ENCODE data around the gene IQCN.
A peak's percentile ranks its signal among the peaks of the same experiment; 100 is the strongest.

IQCN gene

DNA sequence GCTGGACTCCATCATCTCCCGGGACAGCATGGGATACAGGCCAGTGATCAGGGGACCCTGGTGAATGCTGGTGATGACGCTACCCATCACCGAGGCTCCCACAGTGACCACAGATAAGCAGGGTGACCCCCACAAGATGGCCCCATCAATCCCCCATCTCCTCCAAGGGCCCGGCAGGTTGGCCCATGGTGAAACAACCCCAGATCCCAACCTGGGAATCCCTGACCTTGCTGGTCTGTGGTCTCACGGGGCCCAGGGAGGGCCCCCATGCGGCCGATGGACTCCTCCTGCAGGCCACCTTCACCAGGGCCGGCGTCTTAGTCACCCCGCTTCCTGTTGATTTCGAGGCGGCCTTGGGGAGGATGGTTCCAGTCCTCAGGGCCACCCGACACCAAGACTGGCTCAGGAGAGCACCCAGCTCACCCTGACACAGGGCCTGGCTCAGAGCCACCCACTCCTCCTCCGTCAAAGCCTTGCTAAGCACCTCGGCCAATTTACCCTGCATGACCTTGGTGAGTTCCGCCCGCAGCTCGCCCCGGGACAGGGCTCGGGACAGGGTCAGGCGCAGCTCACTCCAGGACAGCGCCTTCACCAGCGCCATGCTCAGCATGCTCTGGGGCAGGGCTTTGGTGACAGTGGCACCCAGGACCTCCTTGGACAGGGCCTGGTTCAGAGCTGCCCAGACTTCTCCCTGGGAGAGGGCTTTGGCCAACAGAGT, 10.0 kb downstream of the IQCN start:
- no peak for DNase-seq

DNA sequence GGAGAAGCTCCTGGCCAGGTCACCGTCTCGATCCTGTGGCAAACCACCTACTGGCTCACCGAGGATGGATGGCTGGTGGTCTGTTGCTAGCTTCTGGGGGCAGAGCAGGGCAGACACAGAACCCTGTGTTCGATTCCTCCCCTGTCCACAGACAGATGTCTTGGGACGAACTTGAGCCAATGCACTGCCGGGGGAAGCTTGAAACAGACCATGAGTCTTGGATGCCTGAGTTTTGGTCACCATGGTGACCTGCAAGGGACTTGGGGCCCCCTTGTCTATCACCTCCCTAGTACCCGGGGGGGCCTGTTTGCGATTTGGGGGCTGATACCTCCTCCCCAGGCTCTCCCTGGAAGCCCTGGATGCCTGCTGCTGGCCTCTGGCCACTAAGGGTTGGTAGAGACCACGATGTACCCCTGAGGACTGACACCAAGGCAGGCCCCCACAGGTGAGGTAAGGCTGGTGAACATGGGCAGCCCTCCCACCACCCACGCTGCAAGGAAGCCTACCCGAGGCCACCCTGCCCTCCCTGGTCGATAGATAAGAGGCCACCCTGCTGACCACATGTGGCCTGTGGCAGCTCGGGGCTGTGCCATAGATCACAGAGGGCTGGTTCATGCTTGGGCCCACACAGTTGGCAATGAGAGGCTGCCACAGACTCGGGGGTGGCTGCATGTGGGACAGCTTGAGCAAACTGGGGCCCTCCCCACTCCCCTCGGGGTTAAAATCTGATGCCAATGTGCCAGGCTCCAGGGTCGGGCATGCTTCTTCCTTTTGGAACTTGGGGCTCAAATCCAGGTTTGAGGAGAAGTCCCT, 10.7 kb downstream of the IQCN start:
- no peak for DNase-seq

DNA sequence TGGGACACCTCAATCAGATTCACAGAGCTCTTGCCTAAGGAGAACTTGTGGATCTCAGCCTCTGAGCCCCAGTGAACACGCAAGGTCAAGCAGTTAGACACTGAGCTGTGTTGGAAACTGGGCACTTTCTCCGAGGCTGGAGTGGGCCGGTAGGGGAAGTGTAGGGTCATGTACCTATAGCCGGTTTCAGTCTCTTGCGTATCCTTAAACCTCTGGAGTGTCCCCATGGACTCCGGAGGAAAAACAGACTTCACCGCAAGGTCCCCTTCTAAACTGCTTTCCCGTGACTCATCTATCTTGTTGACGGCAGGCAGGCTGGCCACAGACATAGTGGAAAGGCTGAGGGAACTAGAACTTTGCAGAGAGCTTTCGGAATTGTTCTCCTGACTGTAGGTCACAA, 11.3 kb downstream of the IQCN start:
- DNase-seq = no peak

DNA sequence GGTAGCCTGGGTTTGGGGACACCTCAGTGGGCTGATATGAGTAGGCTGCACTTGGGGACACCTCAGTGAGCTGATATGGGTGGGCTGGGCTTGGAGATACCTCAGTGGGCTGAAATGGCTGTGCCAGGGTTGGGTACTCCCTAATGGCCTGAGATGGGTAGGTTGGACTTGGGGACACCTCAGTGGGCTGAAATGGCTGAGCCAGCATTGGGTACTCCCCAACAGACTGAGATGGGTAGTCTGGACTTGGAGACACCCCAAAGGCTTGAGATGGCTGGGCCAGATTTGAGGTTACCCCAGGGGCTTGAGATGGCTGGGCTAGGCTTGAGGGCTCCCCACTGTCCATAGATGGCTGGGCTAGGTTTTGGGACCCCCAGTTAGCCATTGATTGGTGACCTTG, 12.1 kb downstream of the IQCN start:
- no peak for DNase-seq

DNA sequence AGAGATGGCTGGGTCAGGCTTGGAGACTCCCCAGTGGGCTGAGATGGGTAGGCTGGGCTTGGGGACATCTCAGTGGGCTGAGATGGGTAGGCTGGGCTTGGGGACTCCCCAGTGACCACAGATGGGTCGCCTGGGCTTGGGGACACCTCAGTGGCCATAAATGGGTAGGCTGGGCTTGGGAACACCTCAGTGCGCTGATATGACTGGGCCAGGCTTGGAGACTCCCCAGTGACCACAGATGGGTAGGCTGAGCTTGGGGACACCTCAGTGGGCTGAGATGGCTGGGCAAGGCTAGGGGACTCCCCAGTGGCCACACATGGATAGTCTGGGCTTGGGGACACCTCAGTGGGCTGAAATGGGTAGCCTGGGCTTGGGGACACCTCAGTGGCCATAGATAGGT, 12.8 kb downstream of the IQCN start:
- DNase-seq = no peak

DNA sequence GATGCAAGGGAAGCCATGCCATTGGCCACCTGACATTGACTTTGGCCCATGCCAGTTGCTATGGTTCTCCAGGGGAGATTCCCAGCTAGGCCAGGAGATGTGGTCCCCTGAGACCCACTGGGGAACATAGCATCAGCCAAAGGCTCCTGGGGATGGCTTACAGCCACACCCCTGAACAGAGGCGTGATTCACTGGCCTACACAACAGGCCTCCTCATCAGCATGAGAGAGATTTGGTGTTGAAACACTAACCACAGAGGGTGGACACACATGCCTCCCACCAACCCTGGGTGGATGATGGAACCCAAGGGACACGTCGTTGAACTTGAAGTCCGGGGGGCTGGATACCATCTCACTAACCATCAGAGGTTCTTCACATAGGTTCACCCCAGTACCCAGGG, 14.4 kb downstream of the IQCN start:
- no peak for DNase-seq

DNA sequence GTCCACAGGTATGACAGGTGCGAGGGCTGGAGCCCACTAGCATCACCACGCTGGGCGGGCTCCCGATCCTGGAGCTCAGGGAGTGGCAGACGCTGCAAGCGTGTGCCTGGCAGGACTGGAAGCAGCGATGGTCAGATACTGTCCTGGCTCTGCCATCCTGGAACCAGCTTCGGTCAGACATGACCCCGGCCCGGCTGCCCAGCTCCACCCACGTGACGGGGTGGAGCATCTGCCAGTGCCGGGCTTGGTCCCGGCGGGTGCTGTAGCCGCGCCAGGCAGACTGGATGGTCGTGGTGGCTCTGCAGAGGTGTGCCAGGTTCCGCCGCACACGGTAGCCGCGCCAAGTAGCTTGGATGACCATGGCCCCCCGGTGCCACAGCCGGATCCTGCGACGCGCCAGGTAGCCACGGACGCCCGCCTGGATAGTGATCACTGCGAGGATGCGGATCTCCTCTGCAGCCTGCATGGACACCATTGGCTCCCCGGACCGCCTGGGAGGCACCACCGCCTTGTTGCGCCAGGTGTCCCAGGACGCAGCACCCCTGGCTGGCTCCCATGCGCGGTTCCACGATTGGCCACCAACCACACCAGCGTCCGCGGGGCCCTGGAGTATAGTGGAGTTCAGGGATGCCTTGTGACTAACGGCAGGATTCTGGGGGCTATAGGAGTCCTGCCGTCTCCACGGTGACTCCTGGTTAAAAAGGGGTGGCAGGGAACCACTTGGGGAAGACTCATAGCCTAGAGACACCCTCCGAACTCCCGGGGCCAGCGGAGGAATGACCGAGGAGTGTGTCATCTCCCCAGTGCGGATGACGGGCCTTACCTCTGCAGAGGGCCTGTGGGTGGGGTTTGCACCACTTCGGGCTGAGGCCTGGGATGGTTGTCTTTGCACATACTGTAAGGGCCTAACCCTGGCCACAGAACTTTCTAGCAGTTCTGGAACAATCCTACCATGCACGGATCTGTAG, 16.5 kb downstream of the IQCN start:
- DNase-seq = no peak

DNA sequence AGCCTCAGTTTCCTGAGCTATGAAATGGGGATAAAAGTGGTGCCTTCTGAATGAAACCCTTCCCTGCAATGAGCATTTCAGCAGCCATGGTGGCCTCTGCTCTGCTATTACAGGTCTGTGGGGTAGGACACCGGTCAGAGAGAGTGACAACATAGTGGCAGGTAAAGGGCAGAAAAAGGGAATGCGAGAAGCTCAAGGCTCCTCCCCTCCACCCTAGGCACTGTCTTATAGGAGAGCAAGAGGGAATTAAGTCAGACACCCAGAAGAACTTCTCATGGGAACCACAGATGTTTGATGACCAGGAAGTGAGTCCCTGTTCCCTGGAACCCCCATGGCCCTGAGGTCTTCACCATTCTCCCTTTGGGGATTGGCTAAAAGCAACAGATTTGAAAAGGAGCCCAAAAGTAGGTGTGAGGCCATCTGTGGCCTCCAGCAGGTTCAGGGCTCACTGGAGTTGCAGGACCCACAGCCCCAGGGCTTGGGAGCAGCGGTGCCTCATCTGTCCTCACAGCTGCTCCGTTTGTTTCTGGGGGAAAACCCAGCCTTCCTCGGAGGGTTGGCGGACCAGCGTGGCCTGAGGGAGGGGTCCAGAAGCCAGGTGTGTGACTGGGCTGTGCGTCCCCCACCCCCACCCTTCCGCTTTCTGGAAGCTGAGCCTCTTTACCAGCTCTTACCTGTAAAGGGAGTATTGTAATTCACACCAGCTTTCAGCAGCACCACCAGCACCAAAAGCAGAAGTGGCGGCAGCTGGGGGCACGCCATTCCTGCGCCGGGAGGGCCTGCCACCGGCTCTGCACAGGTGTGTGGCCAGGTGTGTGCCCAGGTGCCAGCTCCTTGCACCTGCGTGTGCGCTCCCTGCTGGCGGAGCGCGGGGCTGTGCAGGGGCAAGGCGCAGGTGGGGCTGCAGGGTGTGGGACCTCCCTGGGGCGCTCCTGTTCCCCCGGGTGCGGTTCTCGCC, 19.4 kb downstream of the IQCN start:
- DNase-seq = no peak

DNA sequence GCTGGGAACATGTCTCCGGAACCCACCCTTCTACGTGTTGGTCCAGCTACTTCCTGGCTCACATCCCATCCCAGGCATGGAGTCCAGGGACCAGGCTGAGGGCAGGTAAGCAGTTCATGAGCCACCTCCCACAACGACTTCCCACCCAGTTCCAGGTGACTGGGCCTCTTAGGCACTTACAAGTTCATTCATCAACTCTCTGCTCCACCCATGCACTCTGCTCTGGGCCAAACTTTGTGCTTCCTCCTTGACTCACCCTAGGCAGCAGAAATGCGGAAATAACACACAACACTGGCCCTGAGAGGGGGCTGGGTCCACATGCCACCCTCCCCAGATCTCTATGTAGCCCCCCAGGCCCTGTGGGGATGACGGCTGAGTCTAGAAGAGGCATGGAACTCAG, 20.5 kb downstream of the IQCN start:
- no peak for DNase-seq

DNA sequence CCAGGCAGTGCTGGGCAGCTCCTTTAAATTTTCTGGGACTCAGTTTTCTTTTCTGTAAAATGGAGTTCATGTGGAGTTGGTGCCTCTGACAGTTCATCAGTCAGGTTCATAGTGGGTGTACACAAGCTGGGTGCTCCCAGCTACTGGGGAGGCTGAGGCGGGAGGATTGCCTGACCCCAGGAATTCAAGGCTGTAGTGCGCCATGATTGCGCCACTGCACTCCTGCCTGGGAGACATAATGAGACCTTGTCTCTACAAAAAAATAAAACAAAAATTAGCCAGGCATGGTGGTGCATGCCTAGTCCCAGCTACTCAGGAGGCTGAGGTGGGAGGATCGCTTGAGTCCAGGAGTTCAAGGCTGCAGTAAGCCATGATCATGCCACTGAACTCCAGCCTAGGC, 21.1 kb downstream of the IQCN start:
- DNase-seq = no peak

DNA sequence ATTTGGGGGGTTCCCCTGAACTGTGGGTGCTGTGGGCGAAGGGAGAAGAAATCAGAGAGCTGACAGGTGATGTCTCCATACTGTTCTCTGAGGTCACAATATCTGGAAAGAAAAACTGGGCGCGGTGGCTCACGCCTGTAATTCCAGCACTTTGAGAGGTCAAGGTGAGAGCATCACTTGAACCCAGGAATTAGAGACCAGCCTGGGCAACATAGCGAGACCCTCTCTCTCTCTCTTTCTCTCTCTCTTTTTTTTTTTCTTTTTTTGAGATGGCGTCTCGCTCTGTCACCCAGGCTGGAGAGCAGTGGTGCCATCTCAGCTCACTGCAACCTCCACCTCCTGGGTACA, 21.9 kb downstream of the IQCN start:
- DNase-seq = no peak

DNA sequence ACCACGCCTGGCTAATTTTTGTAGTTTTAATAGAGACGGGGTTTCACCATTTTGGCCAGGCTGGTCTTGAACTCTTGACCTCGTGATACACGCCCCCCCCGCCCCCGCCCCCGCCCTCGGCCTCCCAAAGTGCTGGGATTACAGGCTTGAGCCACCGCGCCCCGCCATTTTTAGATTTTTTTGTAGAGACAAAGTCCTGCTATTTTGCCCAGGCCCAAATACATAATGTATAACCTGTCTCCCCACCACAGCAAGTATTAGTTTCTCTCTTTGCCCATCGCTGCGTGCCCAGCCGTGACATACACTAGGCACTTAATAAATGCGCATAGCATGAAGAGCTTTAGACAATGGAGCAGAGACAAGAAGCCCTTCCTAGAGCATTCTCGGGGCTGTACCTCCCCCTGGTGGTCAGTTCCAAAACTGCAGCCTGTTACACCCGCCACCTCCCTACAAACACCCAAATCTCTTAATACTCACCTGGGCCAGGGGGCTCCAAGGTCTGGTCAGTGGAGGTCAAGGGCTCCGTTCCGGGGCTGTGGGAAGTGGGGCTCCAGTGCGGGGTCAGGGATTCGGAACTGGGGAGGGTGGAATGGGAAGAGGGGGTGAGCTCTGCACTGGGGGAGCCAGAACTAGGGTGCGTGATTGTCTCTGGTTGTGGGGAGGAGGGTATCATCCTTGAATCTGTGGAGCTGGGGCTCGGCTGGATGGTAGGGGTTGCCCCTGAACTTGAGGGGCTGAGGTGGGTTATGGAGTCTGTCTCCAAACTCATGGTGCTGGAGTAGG, 22.5 kb downstream of the IQCN start:
- DNase-seq = peak; percentile 75

DNA sequence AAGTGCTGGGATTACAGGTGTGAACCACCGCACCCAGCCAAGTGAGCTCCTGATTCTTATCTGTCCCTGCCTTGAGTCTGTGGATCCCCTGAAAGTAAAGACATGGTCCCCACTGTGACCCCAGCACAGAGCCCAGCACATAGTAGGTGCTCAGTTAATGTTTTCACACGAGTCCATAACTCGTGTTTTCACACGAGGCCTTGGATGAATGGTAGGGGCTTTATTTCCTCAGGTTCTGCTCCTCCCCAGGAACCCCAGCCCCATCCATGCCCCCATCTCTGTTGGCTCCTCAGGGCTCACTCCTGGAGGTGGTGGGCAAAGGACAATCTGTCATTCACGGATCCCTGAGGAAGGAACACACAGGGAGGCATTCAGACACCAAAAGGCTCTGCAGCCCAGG, 24.4 kb downstream of the IQCN start:
- no peak for DNase-seq

DNA sequence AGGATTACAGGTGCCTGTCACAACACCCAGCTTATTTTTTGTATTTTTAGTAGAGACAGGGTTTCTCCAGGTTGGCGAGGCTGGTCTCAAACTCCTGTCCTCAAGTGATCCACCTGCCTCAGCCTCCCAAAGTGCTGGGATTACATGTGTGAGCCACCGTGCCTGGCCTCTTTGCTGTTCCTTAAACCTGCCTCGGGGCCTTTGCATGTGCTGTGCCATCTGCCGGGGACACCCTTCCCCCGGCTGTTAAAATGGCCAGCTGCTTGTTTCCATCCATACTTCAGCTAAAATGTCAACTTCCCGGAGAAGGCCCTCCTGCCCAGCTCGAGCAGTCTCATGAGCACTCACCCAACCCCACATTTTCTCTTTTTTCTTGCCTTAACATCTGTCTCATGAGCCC, 29.0 kb downstream of the IQCN start:
- DNase-seq = no peak

DNA sequence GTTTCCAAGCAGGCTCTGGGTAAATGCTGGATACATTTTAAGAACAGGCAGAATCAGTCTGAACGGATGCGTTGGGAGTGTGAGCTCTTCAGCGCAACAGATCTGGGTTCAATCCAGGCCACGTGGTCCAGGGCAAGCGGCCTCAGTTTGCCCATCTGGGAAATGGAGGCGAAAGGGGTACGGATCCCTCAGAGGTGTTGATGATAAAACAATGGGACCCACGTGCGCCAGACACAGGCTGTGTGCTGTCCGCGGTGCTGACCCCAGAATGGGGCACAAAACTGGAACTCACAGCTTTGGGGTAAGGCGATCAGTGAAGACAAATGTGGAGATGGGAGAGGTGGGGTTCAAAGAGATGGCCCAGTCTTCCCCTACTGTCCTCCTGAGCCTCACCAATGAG, 34.9 kb downstream of the IQCN start:
- DNase-seq = peak; percentile 14

DNA sequence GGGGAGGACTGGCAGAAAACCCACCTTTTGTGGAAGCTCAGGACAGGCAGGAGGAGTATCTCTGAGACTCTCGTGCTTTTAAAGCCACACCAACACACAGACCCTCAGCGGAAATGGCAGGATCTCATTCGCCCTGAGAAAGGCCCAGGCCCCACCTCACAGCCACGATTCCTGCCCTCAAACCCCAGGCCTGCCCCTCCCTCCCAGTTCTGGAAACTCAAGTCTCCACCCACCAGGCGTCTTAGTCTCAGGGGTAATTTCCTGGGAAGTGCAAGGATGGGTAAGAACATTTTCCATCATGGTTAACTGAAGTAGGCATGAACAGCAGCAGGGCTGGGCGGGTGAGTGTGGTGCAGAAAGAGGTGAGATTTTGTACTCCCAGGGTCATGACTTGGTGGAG, 40.1 kb downstream of the IQCN start:
- DNase-seq = no peak

DNA sequence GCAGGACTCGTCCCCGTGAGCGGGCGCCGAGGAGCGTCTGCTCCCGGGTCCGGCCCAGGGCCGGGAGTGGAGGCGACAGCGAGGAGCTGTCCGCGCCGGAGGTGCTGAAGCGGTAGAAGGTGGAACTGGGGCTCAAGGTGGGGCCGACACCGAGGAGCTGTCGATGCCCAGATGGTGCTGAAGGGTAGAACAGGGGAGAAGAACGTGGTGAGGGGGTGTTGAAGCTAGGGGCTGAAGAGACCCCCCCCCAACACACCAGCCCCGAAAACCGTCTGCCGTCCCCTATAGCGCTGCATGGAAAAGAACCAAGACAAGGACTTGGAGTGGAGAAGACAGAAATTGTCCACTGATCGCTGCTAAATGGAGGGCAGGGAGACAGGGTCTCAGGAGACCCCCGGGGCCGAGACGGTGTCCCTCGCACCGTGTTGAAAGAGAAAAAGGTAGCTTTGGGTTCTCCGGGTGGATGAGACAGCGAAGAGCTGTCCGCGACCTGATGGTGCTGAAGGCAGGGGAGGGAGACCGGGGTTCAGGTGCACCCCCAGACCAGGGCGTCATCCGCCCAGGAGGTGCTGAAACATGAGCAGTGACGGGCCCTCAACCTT, 40.9 kb downstream of the IQCN start:
- peak; percentile 61 for DNase-seq

DNA sequence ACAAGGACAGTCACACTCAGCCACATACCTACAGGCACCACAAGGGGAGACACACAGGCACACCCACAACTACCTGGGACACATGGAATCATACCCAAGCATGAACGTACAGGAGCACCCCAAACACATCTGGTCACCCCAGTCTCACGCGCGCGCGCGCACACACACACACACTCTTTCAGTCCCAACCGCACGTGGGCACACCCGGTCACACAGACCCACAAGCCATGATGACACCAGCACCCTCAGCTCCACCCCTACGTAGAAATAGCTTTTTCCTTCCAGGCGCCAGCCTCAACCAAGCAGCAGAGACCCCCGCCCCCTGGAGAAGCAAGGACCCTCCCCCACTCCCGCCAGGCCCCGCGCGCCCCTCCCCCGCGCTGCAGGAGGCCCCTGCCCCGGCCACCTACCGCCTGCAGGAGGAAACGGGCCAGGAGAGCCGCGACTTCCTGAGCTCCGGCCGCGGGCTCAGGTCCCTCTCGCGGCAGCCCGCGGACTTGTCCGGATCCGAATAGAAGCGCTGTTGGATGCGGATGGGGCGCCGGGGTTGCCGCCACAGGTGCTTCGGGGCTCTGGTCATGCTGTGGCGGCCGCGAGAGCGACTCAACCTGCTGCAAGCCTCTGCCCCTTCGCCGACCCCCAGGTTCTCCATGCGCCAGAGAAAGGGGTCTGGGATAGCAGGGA, 41.6 kb downstream of the IQCN start:
- no peak for DNase-seq

DNA sequence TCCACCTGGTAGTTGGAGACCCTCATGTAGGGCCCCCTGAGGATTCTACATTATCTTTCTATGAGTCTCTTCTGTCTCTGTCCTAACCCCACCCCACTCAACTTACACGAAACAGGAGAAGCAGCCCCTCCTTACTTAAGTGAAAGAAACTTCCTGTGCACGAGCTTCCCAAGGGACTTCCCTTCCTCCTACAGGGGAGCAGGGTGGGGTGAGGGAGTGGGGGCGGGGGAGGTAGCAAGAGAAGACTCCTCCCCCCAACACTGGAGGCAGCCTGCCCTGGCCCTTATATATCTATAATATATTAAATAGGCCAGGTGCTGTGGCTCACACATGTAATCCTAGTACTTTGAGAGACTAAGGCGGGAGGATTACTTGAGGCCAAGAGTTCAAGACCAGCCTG, 42.5 kb downstream of the IQCN start:
- no peak for DNase-seq

DNA sequence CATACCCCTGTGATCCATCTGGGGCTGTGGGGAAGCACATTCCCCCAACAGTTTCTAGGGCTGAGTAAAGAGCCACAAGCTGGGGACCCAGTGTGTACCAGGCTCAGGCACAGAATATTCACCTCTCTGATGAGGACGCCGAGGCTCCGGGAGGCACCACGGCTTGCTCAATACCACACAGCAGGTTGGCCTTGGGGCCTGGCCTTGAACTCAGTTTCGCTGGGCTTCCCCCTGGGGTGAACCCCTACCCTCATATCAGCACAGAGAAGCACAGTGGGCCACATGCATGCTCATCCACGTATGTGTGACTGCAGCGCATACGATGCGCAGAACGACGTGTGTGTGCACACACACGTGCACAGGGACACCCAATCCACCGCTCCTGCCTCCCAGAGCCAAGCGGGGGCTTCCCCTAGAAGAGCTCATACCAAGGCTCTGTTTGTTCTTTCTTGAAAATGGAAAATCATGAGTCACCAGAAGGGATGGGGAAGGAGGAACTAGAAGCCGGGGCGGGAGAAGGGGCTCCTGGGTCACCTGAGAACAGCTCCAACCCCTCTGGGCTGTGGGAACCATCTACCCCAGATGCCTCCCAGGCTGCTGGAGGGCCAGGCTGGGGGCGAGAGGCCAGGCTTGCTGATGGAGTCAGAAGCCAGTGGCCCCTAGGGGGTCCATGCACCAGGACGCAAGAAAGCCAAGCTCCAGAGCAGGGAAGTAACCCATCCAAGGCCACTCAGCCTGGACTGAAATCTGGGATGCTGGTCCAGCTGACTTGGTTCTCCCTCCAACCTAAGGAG, 43.1 kb downstream of the IQCN start:
- no peak for DNase-seq

Measured in hematopoietic multipotent progenitor cell treated with erythropoietin and hydrocortisone succinate and interleukin-3 and kit ligand, for 8 days (in vitro differentiated cells).